GM10248 (cell line): ENCODE measurements around the gene PHF3.

ENCODE experiments used
- CTCF ChIA-PET: fragments of 300-600 bp; sonication (Branson Sonifier 250); formaldehyde crosslinking; extraction: SDS; loops from one replicate; lab custom pipeline; 2021; ENCODE audit warnings: antibody characterized with exemption; lab: Yijun Ruan, JAX
- POLR2A ChIA-PET: fragments of 350-650 bp; sonication (Branson Sonifier 250); formaldehyde crosslinking; extraction: SDS; loops from one replicate; lab custom pipeline; 2020; ENCODE audit warnings: antibody characterized with exemption; lab: Yijun Ruan, JAX
- DNase-seq: peaks from one replicate; pipeline ENCODE4 v3.0.0; 2012; ENCODE audit errors: extremely low spot score
- CTCF ChIP-seq: IDR thresholded peaks from 2 replicates; pipeline ENCODE4 v1.5.1; 2012; ENCODE audit warnings: mild to moderate bottlenecking, low read depth; ENCODE audit errors: extremely low read depth, missing control alignments, control extremely low read depth

PHF3 gene, protein sequence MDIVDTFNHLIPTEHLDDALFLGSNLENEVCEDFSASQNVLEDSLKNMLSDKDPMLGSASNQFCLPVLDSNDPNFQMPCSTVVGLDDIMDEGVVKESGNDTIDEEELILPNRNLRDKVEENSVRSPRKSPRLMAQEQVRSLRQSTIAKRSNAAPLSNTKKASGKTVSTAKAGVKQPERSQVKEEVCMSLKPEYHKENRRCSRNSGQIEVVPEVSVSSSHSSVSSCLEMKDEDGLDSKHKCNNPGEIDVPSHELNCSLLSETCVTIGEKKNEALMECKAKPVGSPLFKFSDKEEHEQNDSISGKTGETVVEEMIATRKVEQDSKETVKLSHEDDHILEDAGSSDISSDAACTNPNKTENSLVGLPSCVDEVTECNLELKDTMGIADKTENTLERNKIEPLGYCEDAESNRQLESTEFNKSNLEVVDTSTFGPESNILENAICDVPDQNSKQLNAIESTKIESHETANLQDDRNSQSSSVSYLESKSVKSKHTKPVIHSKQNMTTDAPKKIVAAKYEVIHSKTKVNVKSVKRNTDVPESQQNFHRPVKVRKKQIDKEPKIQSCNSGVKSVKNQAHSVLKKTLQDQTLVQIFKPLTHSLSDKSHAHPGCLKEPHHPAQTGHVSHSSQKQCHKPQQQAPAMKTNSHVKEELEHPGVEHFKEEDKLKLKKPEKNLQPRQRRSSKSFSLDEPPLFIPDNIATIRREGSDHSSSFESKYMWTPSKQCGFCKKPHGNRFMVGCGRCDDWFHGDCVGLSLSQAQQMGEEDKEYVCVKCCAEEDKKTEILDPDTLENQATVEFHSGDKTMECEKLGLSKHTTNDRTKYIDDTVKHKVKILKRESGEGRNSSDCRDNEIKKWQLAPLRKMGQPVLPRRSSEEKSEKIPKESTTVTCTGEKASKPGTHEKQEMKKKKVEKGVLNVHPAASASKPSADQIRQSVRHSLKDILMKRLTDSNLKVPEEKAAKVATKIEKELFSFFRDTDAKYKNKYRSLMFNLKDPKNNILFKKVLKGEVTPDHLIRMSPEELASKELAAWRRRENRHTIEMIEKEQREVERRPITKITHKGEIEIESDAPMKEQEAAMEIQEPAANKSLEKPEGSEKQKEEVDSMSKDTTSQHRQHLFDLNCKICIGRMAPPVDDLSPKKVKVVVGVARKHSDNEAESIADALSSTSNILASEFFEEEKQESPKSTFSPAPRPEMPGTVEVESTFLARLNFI (N-terminal part only)

DNA sequence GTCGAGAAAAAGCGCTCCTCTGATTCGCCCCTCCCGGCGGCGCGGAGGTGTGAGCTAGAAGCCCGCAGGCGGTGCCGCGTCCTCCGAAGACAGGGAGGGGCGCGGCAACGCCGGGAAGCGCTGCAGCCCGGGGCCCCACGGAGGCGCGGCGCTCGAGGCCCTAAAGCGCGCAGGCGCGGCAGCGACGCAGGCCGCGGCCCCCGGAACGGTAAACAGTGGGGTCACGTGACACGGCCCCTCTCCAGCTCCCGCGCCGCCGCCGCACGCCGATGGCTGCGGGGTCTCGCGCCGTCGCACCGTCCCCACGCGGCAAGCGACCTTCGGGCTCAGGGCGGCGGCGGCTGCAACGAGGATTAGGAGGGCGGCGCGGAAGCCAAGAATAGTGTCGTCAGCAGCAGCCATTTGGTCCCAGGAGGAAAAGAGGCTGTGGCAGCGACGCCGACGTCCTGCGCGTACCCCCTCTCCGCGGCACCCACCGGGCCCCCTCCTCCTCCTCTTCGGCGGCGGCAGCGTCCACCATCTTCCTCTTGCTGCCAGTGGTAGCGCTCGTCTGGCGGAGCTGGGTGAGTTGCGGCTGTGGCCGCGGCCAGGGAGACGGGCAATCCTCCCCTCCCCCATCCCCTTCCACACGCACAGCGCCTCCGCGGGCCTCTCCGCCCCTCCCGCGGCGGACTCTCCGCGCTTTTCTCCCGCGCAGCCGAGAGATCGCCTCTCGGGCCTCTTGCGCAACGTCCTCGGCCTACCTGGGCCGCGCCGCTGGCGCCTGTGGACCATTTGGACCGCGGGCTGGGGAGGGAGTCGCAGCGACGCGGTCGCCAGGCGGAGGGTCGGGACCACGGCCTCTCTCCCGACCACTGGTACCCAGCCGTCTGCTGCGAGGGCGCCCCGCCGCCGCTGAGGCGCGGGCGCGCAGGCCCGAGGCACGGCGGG is at the start of gene PHF3:
TSS of gene PHF3 (plus strand) at position 215 of the 930 bp plus-strand sequence. CDS start 10,750 bp downstream, outside the sequence.
- ChIA-PET CTCF (interaction anchor here (0.9 to 3.4 kb wide), 9 partner anchors 8 to 283 kb away, joined by 3 to 15 read pairs (median 5); no protein-coding TSS in a partner anchor), POLR2A (interaction anchor here (0.6 to 1.3 kb wide), 2 partner anchors 43 to 283 kb away, joined by 3 read pairs; no protein-coding TSS in a partner anchor)
- DNase-seq = peak; percentile 96
- no peak for TF ChIP-seq CTCF

- TF ChIP-seq CTCF = no peak
- POLR2A ChIA-PET = no interaction called here
- CTCF ChIA-PET = no interaction called here
- no peak for DNase-seq
Measured at GRCh38 chr6:63589952-63590411, 45.6 kb upstream of the PHF3 start.

DNA sequence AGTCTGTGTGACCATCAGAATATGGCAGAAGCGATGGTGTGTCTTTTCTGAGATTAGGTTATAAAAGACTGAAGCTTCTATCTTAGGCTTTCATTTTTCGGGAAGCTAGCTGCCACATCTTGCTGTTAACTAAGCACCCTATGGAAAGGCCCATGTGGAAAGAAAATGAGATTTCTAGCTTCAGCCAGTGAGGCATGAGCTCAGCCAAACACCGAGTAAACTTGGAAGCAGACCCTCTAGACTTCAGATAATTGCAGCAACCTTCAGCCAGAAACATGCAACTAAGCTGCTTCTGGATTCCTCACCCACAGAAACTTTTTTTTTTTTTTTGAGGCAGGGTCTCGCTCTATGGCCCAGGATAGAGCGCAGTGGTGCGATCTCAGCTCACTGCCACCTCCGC is 42.7 kb upstream of the PHF3 start:
- POLR2A ChIA-PET = no interaction called here
- DNase-seq = no peak
- no peak for TF ChIP-seq CTCF
- CTCF ChIA-PET = interaction anchor here (0.6 to 1.4 kb wide), 4 partner anchors 11 to 172 kb away, joined by 3 to 7 read pairs (median 4); no protein-coding TSS in a partner anchor

GRCh38 chr6:63597141-63598048 is 38.2 kb upstream of the PHF3 start:
- TF ChIP-seq CTCF = no peak
- CTCF ChIA-PET = interaction anchor here (0.8 to 6.1 kb wide), 31 partner anchors 11 to 271 kb away, joined by 3 to 120 read pairs (median 6); partner anchors contain the start of gene PHF3
- POLR2A ChIA-PET = interaction anchor here (0.7 to 1.5 kb wide), 2 partner anchors 20 to 21 kb away, joined by 3 read pairs; no protein-coding TSS in a partner anchor
- DNase-seq = no peak
